Body of pancreas (tissue), 4 donors: ENCODE measurements around the gene SAA1. TPM values are rescaled to one million over a fixed set of nuclear protein-coding genes. Genes with fewer than 3 reads are reported as not detected.

Experiments used
- ATAC-seq: fragments of 150-250 bp; one replicate; pipeline ENCODE4 v1.9.1; 2016
- DNase-seq, 4 donors: peaks; one replicate each; pipeline ENCODE4 v3.0.0-alpha.2; 2019
- H3K27ac ChIP-seq, 4 donors: fragments of 200-600 bp; sonication (generic); 1 replicate in 3 of 4; 2 replicates in 1 of 4; pipeline versions ENCODE4 v1.5.1 to v1.6.1; 2016 to 2019; ENCODE audit warnings: mild to moderate bottlenecking in 1 of 4, mixed read lengths in 1 of 4, moderate library complexity in 1 of 4
- H3K27me3 ChIP-seq, 2 donors: fragments of 200-600 bp; sonication (generic); one replicate each; pipeline ENCODE4 v1.6.0; 2016; ENCODE audit warnings: mild to moderate bottlenecking in 1 of 2
- H3K36me3 ChIP-seq, 2 donors: fragments of 200-600 bp; sonication (generic); replicated peaks in 1 of 2; 2 replicates each; pipeline ENCODE4 v1.5.1; 2016; ENCODE audit warnings: low read depth in 2 of 2; ENCODE audit not compliant: insufficient read depth in 1 of 2
- H3K4me1 ChIP-seq: fragments of 200-600 bp; sonication (generic); one replicate; pipeline ENCODE4 v1.6.0; 2016
- H3K4me3 ChIP-seq, 2 donors: fragments of 200-600 bp; sonication (generic); 1 replicate in 1 of 2; 2 replicates in 1 of 2; pipeline ENCODE4 v1.5.1; 2016 to 2019
- H3K9me3 ChIP-seq, 3 donors: fragments of 200-600 bp; sonication (generic); 1 replicate in 2 of 3; 2 replicates in 1 of 3; pipeline ENCODE4 v1.5.1; 2016
- CTCF ChIP-seq, 7 experiments: fragments of 450-650 bp in 4 of 7; fragments of 200-600 bp in 3 of 7; sonication (generic) in 3 of 7; IDR thresholded peaks; one replicate each; pipeline ENCODE4 v1.5.1; 2016 to 2019; ENCODE audit warnings: antibody characterized with exemption in 7 of 7
- POLR2A ChIP-seq, 3 donors: fragments of 450-650 bp; IDR thresholded peaks; one replicate each; pipeline ENCODE4 v1.6.1; 2016; ENCODE audit warnings: antibody characterized with exemption in 3 of 3, mild to moderate bottlenecking in 2 of 3
- WGBS, 2 donors: methylation state at CpG; one replicate each; pipeline ENCODE4 v1.1.5; 2017; 5-methylcytosine and 5-hydroxymethylcytosine counted together
- intact Hi-C: fragments of 100-400 bp; cut with DNase I; formaldehyde crosslinking; loops from one replicate; pipeline ENCODE4 v1.15.1; 2023
- total RNA-seq, 2 donors: library from RNA; depleted of rRNA; stranded (reverse); fragments of >200 nt; gene quantifications; one replicate each; pipeline ENCODE4 v1.1.0, GENCODE V29; 2016

SAA1 gene
- total RNA-seq, 2 donors from 2014 or later = 24.1 to 450 TPM

GRCh38 chr11:18309691-18310090 lies 43.6 kb downstream of the SAA1 start:
- no peak overlapping the region for H3K27ac ChIP-seq
- DNase-seq = no peak
- no peaks in the 10 kb centered on the region for H3K9me3 ChIP-seq
- WGBS, 2 donors = 94 to 96% methylated on average over 5 of the region's 5 CpGs
- H3K4me3 ChIP-seq = no peak overlapping the region
- intact Hi-C loops = no loop called here
- peaks cover 0 to 2% of the 10 kb centered on the region in 2 donors for H3K36me3 ChIP-seq
- TF ChIP-seq POLR2A (IDR thresholded peaks at IDR 0.05) (no peak), CTCF (IDR thresholded peaks at IDR 0.05) (no peak)
- H3K4me1 ChIP-seq = peaks cover 40% of the 10 kb centered on the region
- H3K27me3 ChIP-seq = no peaks in the 10 kb centered on the region
- no peak for ATAC-seq

- no peak for TF ChIP-seq POLR2A (IDR thresholded peaks at IDR 0.05)
- Histone ChIP-seq H3K4me1 (peaks cover 40% of the 10 kb centered on the region), H3K27me3 (no peaks in the 10 kb centered on the region), H3K27ac (peak overlapping the region in 2 of 4 donors; percentile 6 to 65), H3K4me3 (no peak overlapping the region), H3K9me3 (no peaks in the 10 kb centered on the region), H3K36me3 (peaks cover 0 to 2% of the 10 kb centered on the region in 2 donors)
- no peak for ATAC-seq
- intact Hi-C loops = no loop called here
- 57 to 69% methylated on average over 6 of the region's 6 CpGs for WGBS, 2 donors
- DNase-seq = peak in 2 of 4 donors; percentile 18 to 34
These were observed 44.8 kb downstream of the SAA1 start for GRCh38 chr11:18310800-18311340.

- 31 to 32% methylated on average over 3 of the region's 3 CpGs for WGBS, 2 donors
- intact Hi-C loops = no loop called here
These were observed 45.9 kb downstream of the SAA1 start for GRCh38 chr11:18312012-18312411.

GRCh38 chr11:18312663-18313420 lies 46.8 kb downstream of the SAA1 start:
- ATAC-seq (no peak), DNase-seq (no peak)
- intact Hi-C loops = no loop called here
- Histone ChIP-seq H3K36me3 (peaks cover 0 to 2% of the 10 kb centered on the region in 2 donors), H3K9me3 (no peaks in the 10 kb centered on the region), H3K4me3 (no peak overlapping the region), H3K27me3 (no peaks in the 10 kb centered on the region), H3K27ac (peak overlapping the region in 3 of 4 donors; percentile 37 to 42 (median 40)), H3K4me1 (peaks cover 39% of the 10 kb centered on the region)
- TF ChIP-seq CTCF (IDR thresholded peaks at IDR 0.05) = no peak
- no peak for TF ChIP-seq POLR2A (IDR thresholded peaks at IDR 0.05)
- WGBS, 2 donors = 54% methylated on average over 2 of the region's 2 CpGs

More at GRCh38 chr11:18312012-18312411, 45.9 kb downstream of the SAA1 start:
- Histone ChIP-seq H3K36me3 (peaks cover 0 to 2% of the 10 kb centered on the region in 2 donors), H3K27me3 (no peaks in the 10 kb centered on the region), H3K4me1 (peaks cover 40% of the 10 kb centered on the region), H3K9me3 (no peaks in the 10 kb centered on the region), H3K4me3 (no peak overlapping the region), H3K27ac (peak overlapping the region in 3 of 4 donors; percentile 37 to 42 (median 40))
- no peak for TF ChIP-seq POLR2A (IDR thresholded peaks at IDR 0.05)
- no peak for DNase-seq
- ATAC-seq = no peak

- DNase-seq = no peak
- no peak overlapping the region for H3K27ac ChIP-seq
- H3K4me1 ChIP-seq = peaks cover 33% of the 10 kb centered on the region
- no peak overlapping the region for H3K4me3 ChIP-seq
- TF ChIP-seq CTCF (IDR thresholded peaks at IDR 0.05) (no peak), POLR2A (IDR thresholded peaks at IDR 0.05) (no peak)
- peaks cover 0 to 2% of the 10 kb centered on the region in 2 donors for H3K36me3 ChIP-seq
- H3K27me3 ChIP-seq = no peaks in the 10 kb centered on the region
- intact Hi-C loops = no loop called here
- H3K9me3 ChIP-seq = no peaks in the 10 kb centered on the region
- 85 to 97% methylated on average over 7 to 10 of the region's 10 CpGs for WGBS, 2 donors
- no peak for ATAC-seq
These were observed 48.1 kb downstream of the SAA1 start for GRCh38 chr11:18313965-18314763.
